K562 (cell line): ENCODE data around the gene EIF4E1B. TPM values are rescaled to one million over a fixed set of nuclear protein-coding genes. Genes with fewer than 3 reads are reported as not detected.
A peak's percentile ranks its signal among the peaks of the same experiment; 100 is the strongest.

ENCODE experiments used
- ATAC-seq: fragments of 200-7000 bp; cut with Tn5 transposase; 3 replicates; pipeline ENCODE4 v1.9.1; 2020; ENCODE audit warnings: moderate library complexity
- BruUV-seq: library from RNA; stranded (reverse); fragments of 400-500 nt; replicated peaks from 2 replicates; lab custom pipeline; 2021; lab: Mats Ljungman, UMichigan
- CTCF ChIA-PET: fragments of 300-600 bp; formaldehyde crosslinking; extraction: SDS; loops from one replicate; lab custom pipeline; 2021; ENCODE audit warnings: low intra/inter-chr PET ratio; lab: Yijun Ruan, JAX
- POLR2A ChIA-PET: fragments of 300-600, 350-650 bp; sonication (Branson Sonifier 250); formaldehyde crosslinking; extraction: SDS; loops from one replicate; lab custom pipeline; 2021; ENCODE audit warnings: antibody characterized with exemption, inconsistent platforms; lab: Yijun Ruan, JAX
- DNase-seq, 4 experiments: peaks; one replicate each; pipeline versions ENCODE4 v3.0.0 to v3.0.0-alpha.2; 2011 to 2018; ENCODE audit warnings: low spot score in 3 of 4, mixed read lengths in 3 of 4; ENCODE audit errors: extremely low read depth in 1 of 4
- FAIRE-seq: peaks from 2 replicates; lab custom pipeline; 2011; peaks lifted over from hg19 to GRCh38; lab: Jason Lieb, UNC
- H2AFZ ChIP-seq: 2 replicates; pipeline ENCODE4 v1.6.0; 2011; ENCODE audit warnings: low read depth, low read length, control low read depth, inconsistent platforms
- H3K27ac ChIP-seq: fragments of 200-600 bp; 3 replicates; pipeline ENCODE4 v1.8.0; 2011; ENCODE audit warnings: low read depth, mild to moderate bottlenecking, control low read depth, inconsistent platforms, low read length, moderate library complexity, mixed read lengths; ENCODE audit errors: extremely low read depth
- H3K27me3 ChIP-seq, 2 experiments: fragments of 300-600 bp in 1 of 2; 2 replicates in 1 of 2; 3 replicates in 1 of 2; pipeline versions ENCODE4 v1.6.0 to v1.8.0; 2011; ENCODE audit warnings: inconsistent platforms in 2 of 2, low read length in 2 of 2, mild to moderate bottlenecking in 1 of 2, mixed read lengths in 1 of 2, moderate library complexity in 1 of 2; ENCODE audit not compliant: control insufficient read depth in 2 of 2, insufficient read depth in 2 of 2
- H3K36me3 ChIP-seq: fragments of 300-600 bp; 3 replicates; pipeline ENCODE4 v1.8.0; 2011; ENCODE audit warnings: mild to moderate bottlenecking, low read length, inconsistent platforms; ENCODE audit not compliant: control insufficient read depth, insufficient read depth
- H3K4me1 ChIP-seq, 2 experiments: fragments of 200-600 bp in 1 of 2; replicated peaks in 1 of 2; 2 replicates in 1 of 2; 3 replicates in 1 of 2; pipeline versions ENCODE4 v1.5.1 to v1.8.0; 2011; ENCODE audit warnings: inconsistent platforms in 2 of 2, low read length in 2 of 2, mild to moderate bottlenecking in 1 of 2, mixed read lengths in 1 of 2, moderate library complexity in 1 of 2; ENCODE audit not compliant: control insufficient read depth in 2 of 2, insufficient read depth in 2 of 2
- H3K4me2 ChIP-seq: 2 replicates; pipeline ENCODE4 v1.6.1; 2011; ENCODE audit warnings: low read length, control low read depth, inconsistent platforms, mixed read lengths; ENCODE audit not compliant: insufficient read depth
- H3K4me3 ChIP-seq: fragments of 200-600 bp; sonication (generic), shearing (Covaris generic); 2 replicates; pipeline ENCODE4 v1.5.1; 2016; ENCODE audit warnings: control low read depth, inconsistent platforms
- H3K79me2 ChIP-seq: fragments of 200-600 bp; 3 replicates; pipeline ENCODE4 v1.8.0; 2011; ENCODE audit warnings: low read length, inconsistent platforms; ENCODE audit not compliant: control insufficient read depth, insufficient read depth
- H3K9ac ChIP-seq, 2 experiments: 2 replicates each; pipeline versions ENCODE4 v1.6.0 to v1.6.1; 2011; ENCODE audit warnings: low read depth in 2 of 2, low read length in 2 of 2, control low read depth in 1 of 2, inconsistent platforms in 1 of 2, mild to moderate bottlenecking in 1 of 2, mixed read lengths in 1 of 2; ENCODE audit not compliant: insufficient read depth in 1 of 2
- H3K9me1 ChIP-seq: one replicate; pipeline ENCODE4 v1.6.0; 2011; ENCODE audit warnings: inconsistent platforms, mild to moderate bottlenecking, low read length, moderate library complexity; ENCODE audit not compliant: control insufficient read depth, insufficient read depth
- H3K9me3 ChIP-seq: replicated peaks from 2 replicates; pipeline ENCODE4 v1.5.1; 2011; ENCODE audit warnings: low read depth, low read length, inconsistent platforms; ENCODE audit not compliant: control insufficient read depth, insufficient read depth
- H4K20me1 ChIP-seq: replicated peaks from 2 replicates; pipeline ENCODE4 v1.6.1; 2011; ENCODE audit warnings: low read length, inconsistent platforms, mixed read lengths; ENCODE audit not compliant: control insufficient read depth, insufficient read depth
- BACH1 ChIP-seq: fragments of 200-800 bp; sonication (Bioruptor generic); IDR thresholded peaks from 2 replicates; pipeline ENCODE4 v1.6.1; 2016; ENCODE audit warnings: missing genetic modification characterization, missing compliant biosample characterization
- BHLHE40 ChIP-seq: IDR thresholded peaks from 2 replicates; pipeline ENCODE4 v1.6.1; 2011; ENCODE audit warnings: low read length, improper control_type of control experiment
- CAMTA2 ChIP-seq: fragments of 250-450 bp; sonication (Bioruptor Pico); conservative IDR thresholded peaks from 2 replicates; pipeline ENCODE4 v1.5.1; 2022
- CCAR2 ChIP-seq: fragments of 200-400 bp; formaldehyde crosslinking; IDR thresholded peaks from 2 replicates; pipeline ENCODE4 v1.6.1; 2017; ENCODE audit warnings: mild to moderate bottlenecking, low read depth, low read length
- CEBPB ChIP-seq: fragments of 450-650 bp; IDR thresholded peaks from 2 replicates; pipeline ENCODE4 v1.6.1; 2016; ENCODE audit warnings: missing genetic modification characterization, missing compliant biosample characterization
- DMBX1 ChIP-seq: fragments of 250-450 bp; sonication (Bioruptor Pico); IDR thresholded peaks from 2 replicates; pipeline ENCODE4 v1.8.0; 2022; ENCODE audit warnings: inconsistent platforms, mild to moderate bottlenecking, moderate library complexity, borderline replicate concordance
- HDAC2 ChIP-seq: fragments of 450-650 bp; IDR thresholded peaks from 2 replicates; pipeline ENCODE4 v1.6.1; 2016; ENCODE audit warnings: mild to moderate bottlenecking
- JUNB ChIP-seq: fragments of 450-650 bp; formaldehyde crosslinking; conservative IDR thresholded peaks from 2 replicates; pipeline ENCODE4 v1.4.0; 2020; ENCODE audit warnings: mild to moderate bottlenecking
- NR2C2 ChIP-seq, 2 experiments: fragments of 200-800 bp in 1 of 2; sonication (Bioruptor generic) in 1 of 2; sonication (generic) in 1 of 2; formaldehyde crosslinking in 1 of 2; IDR thresholded peaks; 2 replicates each; pipeline versions ENCODE4 v1.6.1 to v1.8.0; 2016 to 2022; ENCODE audit warnings: mild to moderate bottlenecking in 1 of 2, missing compliant biosample characterization in 1 of 2, missing genetic modification characterization in 1 of 2, missing genetic modification reagents in 1 of 2
- NR4A1 ChIP-seq, 2 experiments: fragments of 250-450 bp in 1 of 2; fragments of 450-650 bp in 1 of 2; sonication (Bioruptor Pico) in 1 of 2; IDR thresholded peaks; 2 replicates each; pipeline versions ENCODE4 v1.4.0 to v1.6.1; 2016 to 2020; ENCODE audit warnings: mild to moderate bottlenecking in 2 of 2, missing compliant biosample characterization in 1 of 2, missing genetic modification characterization in 1 of 2, moderate library complexity in 1 of 2
- PTRF ChIP-seq: fragments of 450-650 bp; IDR thresholded peaks from 2 replicates; pipeline ENCODE4 v1.6.1; 2016; ENCODE audit warnings: mild to moderate bottlenecking, missing genetic modification characterization, missing compliant biosample characterization
- RBFOX2 ChIP-seq: fragments of 200-400 bp; formaldehyde crosslinking; IDR thresholded peaks from 2 replicates; pipeline ENCODE4 v1.6.1; 2017; ENCODE audit warnings: low read depth, mild to moderate bottlenecking, low read length, moderate library complexity
- SMAD2 ChIP-seq: fragments of 150-350 bp; IDR thresholded peaks from 2 replicates; pipeline ENCODE4 v1.6.1; 2014; ENCODE audit warnings: low read depth, mild to moderate bottlenecking, low read length
- TEAD1 ChIP-seq, 2 experiments: fragments of 450-650 bp in 1 of 2; sonication (generic) in 1 of 2; formaldehyde crosslinking; IDR thresholded peaks; 2 replicates each; pipeline versions ENCODE4 v1.4.0 to v1.8.0; 2020 to 2022; ENCODE audit warnings: mild to moderate bottlenecking in 2 of 2, missing genetic modification reagents in 1 of 2
- ZNF133 ChIP-seq: fragments of 250-450 bp; sonication (Bioruptor Pico); IDR thresholded peaks from 2 replicates; pipeline ENCODE4 v1.4.0; 2020; ENCODE audit warnings: mild to moderate bottlenecking
- WGBS: fragments of 100-300 bp; shearing (Covaris generic); methylation state at CpG from one replicate; pipeline ENCODE4 v1.1.6; 2016; ENCODE audit warnings: low coverage, mixed read lengths; ENCODE audit not compliant: insufficient coverage; ENCODE audit errors: missing lambda C conversion rate; 5-methylcytosine and 5-hydroxymethylcytosine counted together
- in situ Hi-C: fragments of 300-500 bp; cut with MboI; formaldehyde crosslinking; loops from 4 replicates; pipeline ENCODE4 v1.15.0; 2018; ENCODE audit warnings: inconsistent platforms, mixed read lengths
- intact Hi-C: fragments of 100-400 bp; cut with micrococcal nuclease; formaldehyde crosslinking; loops from 2 replicates; pipeline ENCODE4 v1.14.2; 2022
- polyA plus RNA-seq, 8 experiments: library from polyadenylated mRNA; depleted of rRNA in 4 of 8; stranded (reverse) in 5 of 8; unstranded in 3 of 8; fragments of >200 nt; fragmentation: Nextera tagmentation in 2 of 8; fragmentation: Illumina TruSeq in 1 of 8; extraction: Ambion mirVana in 2 of 8; extraction: Trizol in 1 of 8; gene quantifications; 2 replicates each; pipeline versions ENCODE4 v1.2.1 to v1.2.3, GENCODE V29; 2011 to 2014; ENCODE audit warnings: inconsistent platforms in 1 of 8, missing spikeins in 1 of 8
- total RNA-seq, 7 experiments: library from RNA; depleted of rRNA in 6 of 7; stranded (reverse); fragments of >200 nt in 6 of 7; fragmentation: Illumina TruSeq in 2 of 7; extraction: Trizol in 2 of 7; gene quantifications; 2 replicates each; pipeline versions ENCODE4 v1.2.1 to v1.2.3, GENCODE V29; 2011 to 2021; ENCODE audit warnings: low replicate concordance in 1 of 7
- TF ChIP-seq, protein P1 (sequence below): fragments of 250-450 bp; sonication (Bioruptor Pico); IDR thresholded peaks from 2 replicates; pipeline ENCODE4 v1.4.0; 2020; ENCODE audit warnings: mild to moderate bottlenecking, moderate library complexity
- TF ChIP-seq, protein P2 (sequence below): sonication (generic); formaldehyde crosslinking; IDR thresholded peaks from 2 replicates; pipeline ENCODE4 v1.8.0; 2022; ENCODE audit warnings: missing genetic modification reagents, mild to moderate bottlenecking, borderline replicate concordance
- TF ChIP-seq, protein P3 (sequence below): sonication (generic); formaldehyde crosslinking; IDR thresholded peaks from 2 replicates; pipeline ENCODE4 v1.9.0; 2022; ENCODE audit warnings: mild to moderate bottlenecking, missing genetic modification reagents
- TF ChIP-seq, protein P4 (sequence below), 2 experiments: fragments of 250-450 bp in 1 of 2; fragments of 450-650 bp in 1 of 2; sonication (Bioruptor Pico) in 1 of 2; IDR thresholded peaks; 2 replicates each; pipeline versions ENCODE4 v1.6.1 to v1.8.0; 2016 to 2021; ENCODE audit warnings: mild to moderate bottlenecking in 2 of 2, moderate library complexity in 2 of 2, missing compliant biosample characterization in 1 of 2, missing genetic modification characterization in 1 of 2

The EIF4E1B gene
- total and polyA plus RNA-seq, 9 of the 15 experiments (the other 6 are each of a cell fraction or from before 2014, with no cell fraction given): not detected

DNA sequence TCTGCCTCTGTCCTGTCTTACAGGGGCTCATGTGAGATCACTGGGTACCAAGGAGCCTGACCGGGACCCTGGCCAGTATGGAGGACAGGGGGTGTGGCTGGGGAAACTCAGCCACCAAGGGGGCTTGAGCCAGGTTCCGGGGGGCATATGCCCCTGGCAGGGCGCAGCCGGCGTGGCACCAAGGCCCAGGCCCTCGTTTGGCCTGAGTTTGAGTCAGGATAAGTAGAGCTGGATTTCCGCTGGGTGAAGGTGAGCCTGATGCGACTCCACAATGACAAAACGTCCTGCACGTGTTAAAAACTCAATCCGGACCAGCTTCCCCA lies 16.2 kb downstream of the EIF4E1B start:
- Histone ChIP-seq H3K27me3 (no peaks in the 10 kb centered on the region), H3K4me2 (peak overlapping the region; percentile 85), H3K79me2 (peaks cover 41% of the 10 kb centered on the region), H4K20me1 (peaks cover 19% of the 10 kb centered on the region), H3K36me3 (peaks cover 1% of the 10 kb centered on the region; the same call in 1 of the 3 replicates), H3K9me1 (peaks cover 10% of the 10 kb centered on the region), H3K9me3 (no peaks in the 10 kb centered on the region), H2AFZ (peak overlapping the region; percentile 97), H3K9ac (peak overlapping the region; percentile 51 to 88), H3K4me3 (peak overlapping the region; percentile 31), H3K4me1 (peaks cover 50 to 85% of the 10 kb centered on the region in 2 experiments), H3K27ac (peak overlapping the region; percentile 36; the same call in 2 of the 3 replicates)
- in situ Hi-C loops: no loop called here
- DNase-seq (peak in 1 of 4 experiments; percentile 21), ATAC-seq (no peak; the same call in 2 of the 3 replicates), FAIRE-seq (no peak)
- intact Hi-C loops: loop anchor here (10.0 kb wide), 1 partner anchor 72 kb away; no protein-coding TSS in a partner anchor
- WGBS: 21% methylated on average over 11 of the region's 11 CpGs
- ChIA-PET POLR2A (interaction anchor here (0.6 to 2.1 kb wide), 4 partner anchors 11 to 710 kb away, joined by 3 to 10 read pairs (median 5); no protein-coding TSS in a partner anchor), CTCF (no interaction called here)
- TSS peak; percentile 81 for BruUV-seq
- TF ChIP-seq, protein P1, sequence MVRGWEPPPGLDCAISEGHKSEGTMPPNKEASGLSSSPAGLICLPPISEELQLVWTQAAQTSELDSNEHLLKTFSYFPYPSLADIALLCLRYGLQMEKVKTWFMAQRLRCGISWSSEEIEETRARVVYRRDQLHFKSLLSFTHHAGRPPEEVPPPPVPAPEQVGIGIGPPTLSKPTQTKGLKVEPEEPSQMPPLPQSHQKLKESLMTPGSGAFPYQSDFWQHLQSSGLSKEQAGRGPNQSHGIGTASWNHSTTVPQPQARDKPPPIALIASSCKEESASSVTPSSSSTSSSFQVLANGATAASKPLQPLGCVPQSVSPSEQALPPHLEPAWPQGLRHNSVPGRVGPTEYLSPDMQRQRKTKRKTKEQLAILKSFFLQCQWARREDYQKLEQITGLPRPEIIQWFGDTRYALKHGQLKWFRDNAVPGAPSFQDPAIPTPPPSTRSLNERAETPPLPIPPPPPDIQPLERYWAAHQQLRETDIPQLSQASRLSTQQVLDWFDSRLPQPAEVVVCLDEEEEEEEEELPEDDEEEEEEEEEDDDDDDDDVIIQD: no peak
- TF ChIP-seq, protein P2, sequence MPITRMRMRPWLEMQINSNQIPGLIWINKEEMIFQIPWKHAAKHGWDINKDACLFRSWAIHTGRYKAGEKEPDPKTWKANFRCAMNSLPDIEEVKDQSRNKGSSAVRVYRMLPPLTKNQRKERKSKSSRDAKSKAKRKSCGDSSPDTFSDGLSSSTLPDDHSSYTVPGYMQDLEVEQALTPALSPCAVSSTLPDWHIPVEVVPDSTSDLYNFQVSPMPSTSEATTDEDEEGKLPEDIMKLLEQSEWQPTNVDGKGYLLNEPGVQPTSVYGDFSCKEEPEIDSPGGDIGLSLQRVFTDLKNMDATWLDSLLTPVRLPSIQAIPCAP (CRISPR knock-in tag): no peak
- TF ChIP-seq CEBPB: no peak
- TF ChIP-seq NR4A1 (CRISPR knock-in tag; IDR thresholded peaks at IDR 0.05): no peak; the same call in 1 of the 2 replicates
- TF ChIP-seq NR4A1 (tag; IDR thresholded peaks at IDR 0.05): 0 out of 2 replicates have a peak, but pooled peaks have one; percentile 35
- TF ChIP-seq NR2C2 (CRISPR knock-in tag; IDR thresholded peaks at IDR 0.05): no peak
- TF ChIP-seq NR2C2 (tag; IDR thresholded peaks at IDR 0.05): no peak
- peak in 1 of 2 experiments; percentile 43; a peak in 1 of 4 replicates for TF ChIP-seq TEAD1 (CRISPR knock-in tag; IDR thresholded peaks at IDR 0.05)
- TF ChIP-seq RBFOX2: no peak
- TF ChIP-seq CCAR2: no peak
- no peak for TF ChIP-seq PTRF (tag)
- TF ChIP-seq, protein P3, sequence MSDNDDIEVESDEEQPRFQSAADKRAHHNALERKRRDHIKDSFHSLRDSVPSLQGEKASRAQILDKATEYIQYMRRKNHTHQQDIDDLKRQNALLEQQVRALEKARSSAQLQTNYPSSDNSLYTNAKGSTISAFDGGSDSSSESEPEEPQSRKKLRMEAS (CRISPR knock-in tag): peak; percentile 84; the same call in 1 of the 2 replicates
- TF ChIP-seq BHLHE40: no peak
- TF ChIP-seq SMAD2: no peak
- no peak for TF ChIP-seq BACH1 (tag)
- TF ChIP-seq DMBX1 (CRISPR knock-in tag): 0 out of 2 replicates have a peak, but pooled peaks have one; percentile 46
- TF ChIP-seq JUNB (CRISPR knock-in tag): no peak
- TF ChIP-seq HDAC2: 0 out of 2 replicates have a peak, but pooled peaks have one; percentile 25
- TF ChIP-seq, protein P4, sequence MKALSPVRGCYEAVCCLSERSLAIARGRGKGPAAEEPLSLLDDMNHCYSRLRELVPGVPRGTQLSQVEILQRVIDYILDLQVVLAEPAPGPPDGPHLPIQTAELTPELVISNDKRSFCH (CRISPR knock-in tag; IDR thresholded peaks at IDR 0.05): no peak
- TF ChIP-seq, protein P4 (tag; IDR thresholded peaks at IDR 0.05): peak; percentile 50; the same call in 1 of the 2 replicates
- no peak for TF ChIP-seq CAMTA2 (CRISPR knock-in tag)
- 0 out of 2 replicates have a peak, but pooled peaks have one; percentile 19 for TF ChIP-seq ZNF133 (CRISPR knock-in tag)
